HG03060 (cell line): ENCODE data around the gene PLEKHG1.

ENCODE experiments used
- ATAC-seq: cut with Tn5 transposase; IDR thresholded peaks from one replicate; pipeline ENCODE4 v1.9.1; 2021; ENCODE audit warnings: low read depth, moderate number of reproducible peaks; ENCODE audit not compliant: unreplicated experiment

PLEKHG1 gene

GRCh38 chr6:150588888-150589499 lies 10.7 kb upstream of the PLEKHG1 start:
- no peak for ATAC-seq

- ATAC-seq: no peak
Observed at GRCh38 chr6:150589852-150590251, 9.8 kb upstream of the PLEKHG1 start.

- no peak for ATAC-seq
Observed at GRCh38 chr6:150590446-150590845, 9.2 kb upstream of the PLEKHG1 start.

- ATAC-seq: no peak
Observed at GRCh38 chr6:150592377-150592995, 7.2 kb upstream of the PLEKHG1 start.

- no peak for ATAC-seq
Observed at GRCh38 chr6:150593119-150593518, 6.6 kb upstream of the PLEKHG1 start.

DNA sequence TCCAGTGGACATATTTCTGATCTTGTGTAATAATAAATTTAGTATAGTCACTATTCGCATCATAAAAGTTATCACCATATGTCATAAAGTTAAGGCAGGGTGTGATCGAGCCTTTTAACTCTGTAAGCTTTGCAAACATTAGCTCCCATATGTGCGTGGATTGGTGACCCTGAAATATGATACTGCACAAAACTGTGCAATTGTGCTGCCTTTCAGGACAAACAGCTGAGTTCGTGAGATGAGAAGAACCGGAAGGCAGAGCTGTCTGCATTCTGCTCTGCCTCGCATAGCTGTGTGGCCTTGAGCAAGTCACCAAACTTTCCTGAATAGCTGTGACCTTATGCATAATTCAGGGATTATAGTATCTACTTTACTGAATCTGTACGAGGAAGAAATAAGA lies 3.2 kb upstream of the PLEKHG1 start:
- ATAC-seq: no peak

- ATAC-seq: no peak
Observed at GRCh38 chr6:150598401-150598800, 1.3 kb upstream of the PLEKHG1 start.

- ATAC-seq: no peak
Observed at GRCh38 chr6:150598858-150599198, 857 bp upstream of the PLEKHG1 start.

GRCh38 chr6:150600010-150600300 lies 270 bp downstream of the PLEKHG1 start:
- ATAC-seq: no peak

- ATAC-seq: peak; percentile 63
Observed at GRCh38 chr6:150600301-150601017, 774 bp downstream of the PLEKHG1 start.

DNA sequence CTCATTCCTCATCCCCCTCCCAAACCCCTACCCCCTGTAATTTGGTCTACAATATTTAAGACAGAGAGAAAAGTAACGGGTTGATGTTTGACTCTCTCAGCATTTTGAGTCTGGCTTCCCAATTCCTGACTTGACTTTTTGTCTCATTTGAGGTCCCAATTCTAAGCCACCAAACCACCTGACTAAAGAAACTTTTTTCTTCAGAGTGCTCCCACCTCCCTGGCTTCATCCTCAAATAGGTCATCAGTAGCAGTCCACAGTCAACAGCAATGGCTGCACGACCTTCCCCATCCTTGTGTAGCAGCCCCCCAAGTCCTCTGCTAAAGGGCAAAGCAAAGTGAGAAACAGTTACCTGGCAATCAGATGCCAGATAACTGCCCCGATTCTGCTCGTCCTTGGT lies 1.8 kb downstream of the PLEKHG1 start:
- ATAC-seq: no peak

- ATAC-seq: no peak
Observed at GRCh38 chr6:150603176-150603575, 3.5 kb downstream of the PLEKHG1 start.

- ATAC-seq: no peak
Observed at GRCh38 chr6:150604467-150604866, 4.8 kb downstream of the PLEKHG1 start.

DNA sequence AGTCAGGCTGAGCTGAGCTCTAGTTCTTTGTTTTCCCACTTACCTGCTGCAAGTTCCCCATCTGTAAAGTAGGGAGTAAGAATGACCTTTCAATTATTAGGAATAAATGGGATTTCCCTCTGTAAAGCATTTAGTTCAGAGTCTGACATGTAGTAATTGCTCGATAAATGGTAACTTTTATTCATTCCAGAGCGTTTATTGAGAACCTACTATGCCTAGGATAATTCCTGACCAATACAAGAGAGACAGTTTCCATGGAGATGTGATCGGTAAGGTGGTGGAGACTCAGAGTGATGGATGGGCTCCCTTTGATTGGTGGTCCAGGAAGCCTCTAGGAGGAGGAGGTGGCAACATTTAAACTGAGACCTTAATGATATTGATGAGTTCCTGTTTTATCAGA lies 5.6 kb downstream of the PLEKHG1 start:
- no peak for ATAC-seq

- no peak for ATAC-seq
Observed at GRCh38 chr6:150606168-150606591, 6.5 kb downstream of the PLEKHG1 start.

DNA sequence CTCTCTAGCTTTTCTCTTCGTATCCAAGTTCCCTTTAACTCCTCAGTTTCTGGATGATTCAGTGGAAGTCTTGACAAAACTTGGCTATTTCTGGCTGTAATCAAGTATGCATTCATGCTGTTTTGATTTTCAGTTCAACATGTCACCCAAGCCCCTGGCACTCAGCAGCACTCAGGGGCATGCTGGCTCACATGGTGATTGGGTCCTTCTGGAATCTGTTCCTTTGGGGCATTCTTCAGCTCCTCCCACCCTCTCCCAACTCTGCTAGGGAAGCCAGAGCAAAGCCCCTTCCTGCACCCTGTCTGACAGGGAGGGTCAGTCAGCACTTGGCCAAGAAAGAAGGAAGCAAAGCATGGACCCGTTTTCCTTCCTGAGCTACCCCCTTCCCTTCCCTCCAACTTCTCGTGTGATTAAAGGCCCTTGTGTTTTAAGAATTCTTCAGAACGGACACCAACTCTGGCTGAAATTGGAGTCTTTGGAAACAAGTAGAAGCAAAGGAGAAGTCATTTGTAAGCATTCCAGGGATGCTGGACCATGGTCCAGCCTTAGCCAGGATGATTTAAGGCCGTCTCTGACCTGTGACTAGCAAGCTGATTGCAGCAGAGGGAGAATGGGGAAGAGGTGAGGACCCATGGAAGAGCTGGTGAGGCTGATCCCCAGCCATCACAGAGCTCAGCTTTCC lies 7.1 kb downstream of the PLEKHG1 start:
- ATAC-seq: no peak

- ATAC-seq: no peak
Observed at GRCh38 chr6:150607329-150607650, 7.6 kb downstream of the PLEKHG1 start.

GRCh38 chr6:150610584-150610983 lies 10.9 kb downstream of the PLEKHG1 start:
- no peak for ATAC-seq

- ATAC-seq: no peak
Observed at GRCh38 chr6:150613269-150613668, 13.6 kb downstream of the PLEKHG1 start.

GRCh38 chr6:150615967-150616366 lies 16.3 kb downstream of the PLEKHG1 start:
- ATAC-seq: no peak

GRCh38 chr6:150616586-150616985 lies 16.9 kb downstream of the PLEKHG1 start:
- no peak for ATAC-seq

GRCh38 chr6:150617062-150617461 lies 17.4 kb downstream of the PLEKHG1 start:
- no peak for ATAC-seq
